Mesenteric fat pad (tissue), 1 donor: Measurements from ENCODE around the gene CLDN9. TPM values are rescaled to one million over a fixed set of nuclear protein-coding genes. Genes with fewer than 3 reads are reported as not detected.
"Not testable (repeated sequence)": the region's sequence is repeated elsewhere in the genome, so short reads cannot be mapped to it uniquely, and the experiment has no call there.

Source experiments
- DNase-seq: peaks from one replicate; pipeline ENCODE4 v3.0.0-alpha.2; 2020; ENCODE audit warnings: low spot score
- total RNA-seq: library from RNA; stranded (reverse); fragmentation: NEBNext Ultra II Directional; extraction: Animal tissue kit (Norgen Biotek cat#: 25700); gene quantifications from one replicate; pipeline ENCODE4 v1.2.1, GENCODE V29; 2021
- donor health status: DM: yes; HTN: yes; CAD: no.

Gene CLDN9
- total RNA-seq, 1 donor from 2014 or later: not detected

- no peak for DNase-seq
Observed at GRCh38 chr16:3054965-3055733, 42.4 kb downstream of the CLDN9 start.

- not testable (repeated sequence) for DNase-seq
Observed at GRCh38 chr16:3055734-3056115, 43.0 kb downstream of the CLDN9 start.

GRCh38 chr16:3056336-3057180 lies 43.8 kb downstream of the CLDN9 start:
- DNase-seq: no peak

GRCh38 chr16:3057181-3058138 lies 44.7 kb downstream of the CLDN9 start:
- DNase-seq: no peak

GRCh38 chr16:3058139-3059030 lies 45.7 kb downstream of the CLDN9 start:
- no peak for DNase-seq

- peak; percentile 98 for DNase-seq
Observed at GRCh38 chr16:3059041-3059722, 46.5 kb downstream of the CLDN9 start.

- DNase-seq: no peak
Observed at GRCh38 chr16:3059723-3060242, 47.1 kb downstream of the CLDN9 start.

- DNase-seq: no peak
Observed at GRCh38 chr16:3060339-3061127, 47.8 kb downstream of the CLDN9 start.

GRCh38 chr16:3062553-3062952 lies 49.8 kb downstream of the CLDN9 start:
- no peak for DNase-seq

- no peak for DNase-seq
Observed at GRCh38 chr16:3063625-3064386, 51.1 kb downstream of the CLDN9 start.

Other genes starting within 250 kb of the CLDN9 start
- 212 TPM for gene ELOB, start 235.6 kb upstream of the CLDN9 start, total RNA-seq
- not detected for gene PRSS33, start 225.4 kb upstream of the CLDN9 start, total RNA-seq
- gene PRSS41, start 214.5 kb upstream of the CLDN9 start, total RNA-seq: not detected
- not detected for gene PRSS21, start 195.7 kb upstream of the CLDN9 start, total RNA-seq
- gene ZG16B, start 182.6 kb upstream of the CLDN9 start, total RNA-seq: not detected
- gene PRSS22, start 154.8 kb upstream of the CLDN9 start, total RNA-seq: not detected
- 21.5 TPM for gene FLYWCH2, start 129.7 kb upstream of the CLDN9 start, total RNA-seq
- gene FLYWCH1, start 101.0 kb upstream of the CLDN9 start, total RNA-seq: 32.0 TPM
- not detected for gene KREMEN2, start 48.6 kb upstream of the CLDN9 start, total RNA-seq
- 4.5 TPM for gene PAQR4, start 43.6 kb upstream of the CLDN9 start, total RNA-seq
- 0.58 TPM for gene PKMYT1, start 32.5 kb upstream of the CLDN9 start, total RNA-seq
- not detected for gene CLDN6, start 5.3 kb downstream of the CLDN9 start, total RNA-seq
- 84.8 TPM for gene TNFRSF12A, start 7.4 kb downstream of the CLDN9 start, total RNA-seq
- 26.5 TPM for gene HCFC1R1, start 11.0 kb downstream of the CLDN9 start, total RNA-seq
- gene THOC6, start 11.1 kb downstream of the CLDN9 start, total RNA-seq: 20.6 TPM
- gene BICDL2, start 24.0 kb downstream of the CLDN9 start, total RNA-seq: not detected
- 21.6 TPM for gene MMP25, start 33.6 kb downstream of the CLDN9 start, total RNA-seq
- 36.0 TPM for gene IL32, start 52.7 kb downstream of the CLDN9 start, total RNA-seq
- not detected for gene ZSCAN10, start 86.4 kb downstream of the CLDN9 start, total RNA-seq
- gene ZNF205, start 99.7 kb downstream of the CLDN9 start, total RNA-seq: 6.1 TPM
- gene ZNF213, start 122.1 kb downstream of the CLDN9 start, total RNA-seq: 6.0 TPM
- gene OR1F1, start 175.3 kb downstream of the CLDN9 start, total RNA-seq: not detected
- gene ZNF200, start 222.2 kb downstream of the CLDN9 start, total RNA-seq: 8.4 TPM
- gene MEFV, start 243.7 kb downstream of the CLDN9 start, total RNA-seq: 6.0 TPM